Measurements from ENCODE around the gene TYMP. TPM values are rescaled to one million over a fixed set of nuclear protein-coding genes. Genes with fewer than 3 reads are reported as not detected.

TYMP gene
- total RNA-seq, 1 donor from 2014 or later, result 12.7 TPM

DNA sequence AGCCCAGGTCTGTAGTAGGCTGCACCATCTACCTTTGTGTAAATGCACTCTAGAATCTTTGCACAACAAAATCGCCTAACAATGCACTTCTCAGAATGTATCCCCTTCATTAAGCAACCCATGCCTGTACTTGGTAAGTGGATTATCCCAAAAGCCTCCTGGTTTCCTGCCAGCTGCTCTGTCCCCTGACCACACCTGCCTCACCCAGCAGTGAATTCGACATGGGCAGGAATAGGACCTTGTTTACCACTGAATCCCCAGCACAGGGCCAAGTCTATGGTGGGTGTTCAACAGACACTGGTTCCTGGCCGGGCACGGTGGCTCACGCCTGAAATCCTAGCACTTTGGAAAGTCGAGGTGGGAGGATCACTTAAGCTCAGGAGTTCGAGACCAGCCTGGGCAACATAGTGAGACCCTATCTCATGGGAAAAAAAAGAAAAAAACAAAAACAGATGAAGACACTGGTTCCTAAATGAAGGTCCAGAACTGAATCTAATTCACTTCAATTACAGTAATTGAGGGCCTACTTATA is 38.0 kb upstream of the TYMP start:
- no peak for DNase-seq
- intact Hi-C loops (cut with micrococcal nuclease), result no loop called here
- no peak for ATAC-seq

GRCh38 chr22:50564289-50564688 is 34.5 kb upstream of the TYMP start:
- intact Hi-C loops (cut with micrococcal nuclease), result no loop called here
- DNase-seq (no peak), ATAC-seq (no peak)

DNA sequence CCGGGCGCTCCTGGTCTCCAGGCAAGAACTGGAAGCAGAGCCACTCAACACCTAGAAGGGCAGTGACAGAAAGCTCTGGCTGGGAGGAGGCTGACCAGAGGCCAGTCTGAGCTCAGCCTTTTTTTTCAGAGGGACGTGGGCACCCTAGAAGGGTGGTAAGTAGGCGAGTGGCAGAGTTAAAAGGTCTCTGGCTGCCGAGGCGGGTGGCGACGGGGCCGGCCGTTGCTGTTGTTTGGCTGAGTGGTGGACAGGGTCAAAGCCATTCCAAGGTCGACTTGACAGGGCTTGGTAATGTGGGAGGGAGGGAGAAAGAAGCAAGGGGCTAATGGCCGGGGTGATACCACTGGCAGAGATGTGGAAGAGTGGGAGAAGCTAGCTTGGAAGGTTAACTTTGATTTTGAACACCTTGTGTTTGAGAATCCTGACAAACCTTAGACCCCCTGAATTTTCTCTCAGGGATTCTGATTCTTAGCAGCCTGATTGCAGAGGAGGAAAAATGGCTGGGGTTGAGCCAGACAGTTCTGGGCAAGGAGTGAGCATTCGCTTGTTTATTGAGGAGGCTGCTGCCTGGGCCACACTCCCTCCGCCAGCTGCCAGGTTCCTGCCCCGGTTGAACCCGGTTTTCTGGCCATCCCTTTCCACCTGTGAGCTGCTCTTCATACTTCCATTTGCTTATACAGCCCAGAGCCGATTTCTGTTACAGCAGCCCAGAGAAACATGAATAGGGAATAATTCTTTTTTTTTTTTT is 33.8 kb upstream of the TYMP start:
- DNase-seq, result peak; percentile 58
- peak; percentile 52 for ATAC-seq

GRCh38 chr22:50562523-50563412 is 33.0 kb upstream of the TYMP start, which contains the start of gene SYCE3:
Gene SYCE3 (minus strand): TSS chr22:50562919. CDS start chr22:50556405, 6,514 bp downstream.
- intact Hi-C loops (cut with micrococcal nuclease), result no loop called here
- DNase-seq, result peak; percentile 98
- peak; percentile 93 for ATAC-seq

More for the DNA sequence above, 33.8 kb upstream of the TYMP start:
- intact Hi-C loops (cut with micrococcal nuclease), result no loop called here

GRCh38 chr22:50561401-50562358 is 31.9 kb upstream of the TYMP start:
- no peak for DNase-seq
- intact Hi-C loops (cut with micrococcal nuclease), result no loop called here
- no peak for ATAC-seq

DNA sequence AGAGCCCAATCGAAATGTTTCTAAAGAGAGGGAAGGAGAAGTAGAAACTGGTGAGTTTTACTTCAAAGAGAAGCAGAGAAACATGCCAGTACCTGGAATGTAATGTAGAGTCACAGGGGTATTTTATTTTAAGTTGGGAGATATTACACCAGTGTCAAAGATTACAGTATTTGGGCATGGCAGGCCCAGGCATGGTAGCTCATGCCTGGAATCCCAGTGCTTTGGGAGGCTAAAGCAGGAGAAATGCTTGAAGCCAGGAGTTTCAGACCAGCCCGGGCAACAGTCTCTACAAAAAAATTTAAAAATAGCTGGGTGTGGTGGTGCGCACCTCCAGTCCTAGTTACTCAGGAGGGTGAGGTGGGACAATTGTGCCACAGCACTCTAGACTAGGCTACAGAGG is 30.2 kb upstream of the TYMP start:
- intact Hi-C loops (cut with micrococcal nuclease), result no loop called here
- DNase-seq (no peak), ATAC-seq (no peak)

DNA sequence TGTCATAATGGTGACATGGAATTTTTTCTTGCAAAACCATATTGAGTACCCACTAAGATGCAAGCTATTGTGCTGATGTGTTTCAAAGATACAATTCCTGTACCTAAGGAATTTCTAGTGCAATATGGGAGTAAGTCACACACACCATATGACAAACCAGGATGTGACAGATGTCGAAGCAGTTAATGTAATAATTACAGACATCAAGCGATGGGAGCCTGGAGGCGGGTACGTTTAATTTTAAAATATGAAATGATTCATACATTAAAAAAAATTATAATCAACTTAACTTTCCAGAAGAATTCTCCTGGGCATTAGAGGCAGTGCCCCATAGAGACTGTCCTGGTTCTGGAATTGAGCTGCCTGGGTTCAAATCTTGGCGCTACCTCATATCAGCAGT is 26.9 kb upstream of the TYMP start:
- no peak for DNase-seq
- ATAC-seq, result no peak
- intact Hi-C loops (cut with micrococcal nuclease), result no loop called here

GRCh38 chr22:50553310-50553709 is 23.5 kb upstream of the TYMP start:
- no peak for DNase-seq
- intact Hi-C loops (cut with micrococcal nuclease), result no loop called here
- no peak for ATAC-seq

GRCh38 chr22:50551160-50551752 is 21.4 kb upstream of the TYMP start:
- ATAC-seq (no peak), DNase-seq (no peak)
- intact Hi-C loops (cut with micrococcal nuclease), result no loop called here

- DNase-seq, result no peak
- intact Hi-C loops (cut with micrococcal nuclease), result no loop called here
- no peak for ATAC-seq
Observed at GRCh38 chr22:50550395-50550794, 20.6 kb upstream of the TYMP start.

DNA sequence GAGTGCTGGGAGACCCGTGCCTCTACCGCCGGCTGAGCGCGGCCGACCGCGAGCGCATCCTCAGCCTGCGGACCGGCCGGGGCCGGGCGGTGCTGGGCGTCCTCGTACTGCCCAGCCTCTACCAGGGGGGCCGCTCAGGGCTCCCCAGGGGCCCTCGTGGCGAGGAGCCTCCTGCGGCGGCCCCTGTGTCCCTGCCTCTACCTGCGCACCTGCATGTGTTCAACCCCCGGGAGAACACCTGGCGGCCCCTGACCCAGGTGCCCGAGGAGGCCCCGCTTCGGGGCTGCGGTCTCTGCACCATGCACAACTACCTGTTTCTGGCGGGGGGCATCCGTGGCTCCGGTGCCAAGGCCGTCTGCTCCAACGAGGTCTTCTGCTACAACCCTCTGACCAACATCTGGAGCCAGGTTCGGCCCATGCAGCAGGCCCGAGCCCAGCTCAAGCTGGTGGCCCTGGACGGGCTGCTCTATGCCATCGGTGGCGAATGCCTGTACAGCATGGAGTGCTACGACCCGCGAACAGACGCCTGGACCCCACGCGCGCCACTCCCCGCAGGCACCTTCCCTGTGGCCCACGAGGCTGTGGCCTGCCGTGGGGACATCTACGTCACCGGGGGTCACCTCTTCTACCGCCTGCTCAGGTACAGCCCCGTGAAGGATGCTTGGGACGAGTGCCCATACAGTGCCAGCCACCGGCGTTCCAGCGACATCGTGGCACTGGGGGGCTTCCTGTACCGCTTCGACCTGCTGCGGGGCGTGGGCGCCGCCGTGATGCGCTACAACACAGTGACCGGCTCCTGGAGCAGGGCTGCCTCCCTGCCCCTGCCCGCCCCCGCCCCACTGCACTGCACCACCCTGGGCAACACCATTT is 19.3 kb upstream of the TYMP start:
- DNase-seq (no peak), ATAC-seq (no peak)
- intact Hi-C loops (cut with micrococcal nuclease), result no loop called here

DNA sequence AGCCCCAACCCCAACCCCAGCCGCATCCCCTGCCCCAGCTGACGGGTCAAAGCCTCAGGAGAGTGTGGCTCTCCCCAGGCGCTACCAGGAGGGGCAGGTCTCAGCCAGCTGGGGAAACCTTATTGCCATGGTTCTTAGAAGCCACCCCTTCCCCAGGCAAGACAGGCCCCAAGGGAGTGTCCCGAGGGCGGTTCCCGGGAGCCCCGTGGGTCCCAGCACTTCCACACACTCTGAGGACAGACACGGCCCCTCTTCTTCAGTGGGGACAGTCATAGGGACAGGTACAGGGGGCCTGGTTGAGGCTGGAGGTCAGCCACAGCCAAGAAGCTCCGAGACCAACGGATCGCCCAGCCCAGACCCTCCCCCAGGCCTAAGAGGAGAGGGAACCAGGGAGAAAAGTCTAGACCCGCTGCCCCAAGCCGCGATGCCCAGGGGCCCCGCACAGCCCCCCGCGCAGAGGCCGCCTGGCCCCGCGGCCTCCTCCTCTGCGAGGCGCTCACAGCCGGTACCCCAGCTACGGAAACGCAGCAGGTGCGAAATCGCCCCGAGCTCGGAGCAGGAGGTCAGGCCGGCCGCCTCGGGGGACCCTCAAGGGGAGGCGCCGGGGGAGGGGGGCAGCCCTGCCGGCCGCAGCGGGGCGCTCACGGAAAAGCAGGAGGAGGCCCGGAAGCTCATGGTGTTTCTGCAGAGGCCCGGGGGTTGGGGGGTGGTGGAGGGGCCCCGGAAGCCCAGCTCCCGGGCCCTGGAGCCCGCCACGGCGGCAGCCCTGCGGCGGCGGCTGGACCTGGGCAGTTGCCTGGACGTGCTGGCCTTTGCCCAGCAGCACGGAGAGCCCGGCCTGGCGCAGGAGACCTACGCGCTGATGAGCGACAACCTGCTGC is 18.5 kb upstream of the TYMP start:
- intact Hi-C loops (cut with micrococcal nuclease), result no loop called here
- peak; percentile 50 for DNase-seq
- ATAC-seq, result peak; percentile 13

DNA sequence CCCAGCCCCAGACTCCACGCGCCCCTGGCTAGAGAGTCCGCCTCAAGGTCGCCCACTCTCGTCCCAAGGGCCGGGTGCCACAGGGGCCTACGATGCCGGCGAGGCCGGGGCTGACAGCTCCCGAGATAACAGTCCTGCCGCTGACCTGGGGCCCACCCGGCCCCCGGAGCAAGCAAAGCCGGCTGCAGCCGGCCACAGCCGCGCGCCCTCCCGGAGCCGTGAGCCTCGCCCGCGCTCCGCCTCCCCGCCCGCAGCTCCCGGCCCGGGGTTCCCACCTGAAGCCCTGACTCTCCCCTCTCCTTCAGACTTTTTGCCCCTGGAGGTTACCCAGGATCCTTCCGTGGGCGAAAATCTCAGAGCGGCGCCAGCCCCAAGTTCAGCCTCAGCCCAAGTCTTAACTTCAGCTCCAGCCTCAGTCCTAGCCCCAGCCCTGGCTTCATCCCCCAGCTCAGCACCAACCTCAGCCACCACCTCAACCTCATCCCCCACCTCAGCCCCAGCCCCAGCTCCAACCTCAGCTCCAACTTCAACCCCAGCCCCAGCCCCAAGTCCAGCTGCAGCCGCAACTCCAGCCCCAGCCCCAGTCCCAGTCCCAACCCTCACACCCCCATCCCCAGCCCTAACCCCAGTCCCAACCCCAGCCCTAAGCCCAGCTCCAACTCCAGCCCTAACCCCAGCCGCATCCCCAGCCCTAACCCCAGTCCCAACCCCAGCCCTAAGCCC is 17.6 kb upstream of the TYMP start:
- DNase-seq, result no peak
- intact Hi-C loops (cut with micrococcal nuclease), result no loop called here
- ATAC-seq, result no peak

DNA sequence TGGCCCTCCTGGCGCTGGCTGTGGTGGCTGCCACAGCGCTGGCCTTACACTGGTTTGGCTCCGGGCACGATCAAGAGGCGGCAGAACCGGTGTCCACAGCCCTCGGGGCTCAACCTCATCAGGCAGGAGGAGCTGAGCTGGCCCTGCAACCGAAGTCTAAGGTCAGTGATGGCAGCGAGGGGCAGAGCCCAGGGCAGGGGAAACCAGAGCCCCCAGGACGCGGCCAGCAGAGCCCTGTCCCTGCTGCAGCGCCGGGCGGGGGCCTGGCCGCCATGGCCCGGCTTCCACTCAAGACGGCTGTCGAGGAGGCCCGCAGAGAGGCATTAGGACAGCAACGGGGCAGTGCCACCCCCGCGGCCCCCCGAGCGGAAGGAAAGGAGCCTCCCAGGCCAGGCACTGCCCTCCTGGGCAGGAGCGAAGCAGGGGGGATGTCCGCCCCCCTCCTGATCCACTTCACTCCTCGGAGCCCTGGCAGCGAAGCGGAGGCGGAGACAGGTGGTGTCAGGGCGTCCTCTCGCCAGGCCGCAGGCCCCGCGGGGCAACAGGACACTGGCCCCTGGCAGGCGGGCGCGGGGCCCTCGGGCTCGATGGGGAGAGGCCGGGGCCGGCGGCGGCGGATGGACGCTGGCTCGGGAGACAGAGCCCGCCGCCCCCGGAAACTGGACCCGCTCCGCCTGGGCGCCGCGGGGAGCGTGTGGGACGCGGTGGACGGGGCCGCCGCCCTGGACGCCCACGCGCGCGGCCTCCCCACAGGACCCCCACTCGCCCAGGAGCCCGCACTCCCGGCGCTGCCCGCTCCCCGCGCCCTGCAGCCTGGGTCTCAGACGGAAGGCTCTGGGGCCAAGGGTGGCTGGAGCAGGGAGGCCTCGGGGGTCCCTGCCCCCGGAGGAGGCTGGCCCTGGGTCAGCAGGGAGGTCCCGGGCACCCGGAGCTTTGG is 16.8 kb upstream of the TYMP start:
- ATAC-seq, result no peak
- intact Hi-C loops (cut with micrococcal nuclease), result no loop called here
- no peak for DNase-seq

Data from left ventricle myocardium superior (tissue), 1 donor.